Stimulated activated CD4-positive, alpha-beta T cell treated with anti-CD3 and anti-CD28 coated beads, TNF-alpha, amount 100 ng/mL, for 24 hours (primary cell): ENCODE data around the gene ZFY.
"Not testable (repeated sequence)": the region's sequence is repeated elsewhere in the genome, so short reads cannot be mapped to it uniquely, and the experiment has no call there.

Experiments used
- DNase-seq, 3 experiments: peaks; one replicate each; pipeline ENCODE4 v3.0.0-alpha.2; 2020; ENCODE audit warnings: low read depth in 3 of 3

ZFY gene

DNA sequence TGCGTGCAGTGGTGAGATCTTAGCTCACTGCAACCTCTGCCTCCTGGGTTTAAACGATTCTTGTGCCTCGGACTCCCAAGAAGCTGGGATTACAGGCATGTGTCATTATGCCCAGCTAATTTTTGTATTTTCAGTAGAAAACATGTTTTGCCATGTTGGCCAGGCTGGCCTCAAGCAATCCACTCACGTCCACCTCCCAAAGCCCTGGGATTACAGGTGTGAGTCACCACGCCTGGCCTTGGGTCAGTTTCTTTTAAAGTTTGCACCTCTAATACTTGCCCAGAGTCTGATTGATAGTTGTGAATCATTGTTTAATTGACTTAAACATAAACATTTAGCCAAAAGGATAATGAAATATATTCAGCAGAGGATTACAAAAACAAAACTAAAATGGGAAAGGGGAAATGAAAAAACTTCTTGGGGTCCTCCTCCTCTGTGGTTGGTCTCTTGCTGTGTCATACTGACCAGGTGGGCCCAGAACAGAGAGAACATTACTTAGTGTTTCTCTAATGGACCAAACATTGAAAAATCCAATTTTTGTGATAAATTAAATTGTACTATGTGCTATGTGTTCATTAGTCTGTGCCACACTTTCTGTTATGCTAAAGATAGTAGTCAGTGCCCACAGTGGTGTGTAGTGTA lies 38.0 kb downstream of the ZFY start:
- DNase-seq = no peak

DNA sequence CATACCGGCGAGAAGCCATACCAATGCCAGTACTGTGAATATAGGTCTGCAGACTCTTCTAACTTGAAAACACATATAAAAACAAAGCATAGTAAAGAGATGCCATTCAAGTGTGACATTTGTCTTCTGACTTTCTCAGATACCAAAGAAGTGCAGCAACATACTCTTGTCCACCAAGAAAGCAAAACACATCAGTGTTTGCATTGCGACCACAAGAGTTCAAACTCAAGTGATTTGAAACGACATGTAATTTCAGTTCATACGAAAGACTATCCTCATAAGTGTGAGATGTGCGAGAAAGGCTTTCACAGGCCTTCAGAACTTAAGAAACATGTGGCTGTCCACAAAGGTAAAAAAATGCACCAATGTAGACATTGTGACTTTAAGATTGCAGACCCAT lies 44.1 kb downstream of the ZFY start:
- no peak for DNase-seq

DNA sequence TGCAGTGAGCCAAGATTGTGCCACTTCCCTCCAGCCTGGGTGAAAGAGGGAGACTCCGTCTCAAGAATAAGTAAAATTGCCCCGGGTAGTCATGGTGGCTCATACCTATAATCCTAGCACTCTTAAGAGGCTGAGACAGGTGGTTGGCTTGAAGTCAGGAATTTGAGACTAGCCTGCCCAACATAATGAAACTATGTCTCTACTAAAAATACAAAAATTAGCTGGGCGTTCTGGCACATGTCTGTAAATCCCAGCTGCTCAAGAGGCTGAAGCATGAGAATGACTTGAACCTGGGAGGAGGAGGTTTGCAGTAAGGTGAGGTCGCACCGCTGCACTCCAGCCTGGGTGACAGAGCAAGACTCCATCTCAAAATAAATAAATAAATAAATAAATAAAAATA lies 49.3 kb downstream of the ZFY start:
- no peak for DNase-seq

DNA sequence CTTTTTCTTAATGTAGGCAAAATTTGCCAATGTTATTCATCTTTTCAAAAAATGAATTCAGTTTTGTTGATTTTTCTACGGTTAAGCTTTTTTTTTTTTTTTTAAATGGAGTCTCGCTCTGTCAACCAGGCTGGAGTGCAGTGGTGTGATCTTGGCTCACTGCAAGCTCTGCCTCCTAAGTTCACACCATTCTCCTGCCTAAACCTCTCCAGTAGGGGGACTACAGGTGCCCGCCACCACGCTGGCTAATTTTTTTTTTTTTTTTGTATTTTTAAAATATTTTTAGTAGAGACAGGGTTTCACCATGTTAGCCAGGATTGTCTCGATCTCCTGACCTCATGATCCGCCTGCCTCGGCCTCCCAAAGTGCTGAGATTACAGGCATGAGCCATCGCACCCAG lies 52.0 kb downstream of the ZFY start:
- DNase-seq = not testable (repeated sequence)

DNA sequence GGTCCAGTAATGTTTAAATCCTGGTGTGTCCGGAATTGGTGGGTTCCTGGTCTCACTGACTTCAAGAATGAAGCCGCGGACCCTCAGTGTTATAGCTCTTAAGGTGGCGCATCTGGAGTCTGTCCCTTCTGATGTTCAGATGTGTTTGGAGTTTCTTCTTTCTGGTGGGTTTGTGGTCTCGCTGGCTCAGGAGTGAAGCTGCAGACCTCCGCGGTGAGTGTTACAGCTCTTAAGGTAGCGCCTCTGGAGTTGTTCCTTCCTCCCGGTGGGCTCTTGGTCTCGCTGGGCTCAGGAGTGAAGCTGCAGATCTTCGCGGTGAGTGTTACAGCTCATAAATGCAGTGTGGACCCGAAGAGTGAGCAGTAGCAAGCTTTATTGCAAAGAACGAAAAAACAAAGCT lies 62.2 kb downstream of the ZFY start:
- DNase-seq = not testable (repeated sequence)

DNA sequence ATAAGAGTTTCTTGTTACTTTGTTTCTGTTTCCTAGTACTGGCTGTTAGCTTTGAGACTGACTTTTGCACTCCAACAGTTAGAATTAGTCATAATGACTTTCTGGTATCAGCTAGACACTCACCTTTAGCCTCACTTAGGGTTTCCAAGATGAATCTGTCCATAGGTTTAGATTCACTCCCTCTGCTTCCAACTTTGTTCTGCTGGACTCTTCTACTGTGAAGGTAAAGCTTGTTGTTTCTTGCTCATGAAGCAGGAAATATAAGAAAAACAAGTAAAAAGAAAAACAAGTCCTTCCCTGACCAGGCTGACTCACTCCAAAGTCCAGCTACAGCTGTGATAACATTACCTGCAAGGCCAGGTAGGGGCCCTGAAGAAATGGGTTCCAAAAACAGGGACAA lies 67.0 kb downstream of the ZFY start:
- no peak for DNase-seq

DNA sequence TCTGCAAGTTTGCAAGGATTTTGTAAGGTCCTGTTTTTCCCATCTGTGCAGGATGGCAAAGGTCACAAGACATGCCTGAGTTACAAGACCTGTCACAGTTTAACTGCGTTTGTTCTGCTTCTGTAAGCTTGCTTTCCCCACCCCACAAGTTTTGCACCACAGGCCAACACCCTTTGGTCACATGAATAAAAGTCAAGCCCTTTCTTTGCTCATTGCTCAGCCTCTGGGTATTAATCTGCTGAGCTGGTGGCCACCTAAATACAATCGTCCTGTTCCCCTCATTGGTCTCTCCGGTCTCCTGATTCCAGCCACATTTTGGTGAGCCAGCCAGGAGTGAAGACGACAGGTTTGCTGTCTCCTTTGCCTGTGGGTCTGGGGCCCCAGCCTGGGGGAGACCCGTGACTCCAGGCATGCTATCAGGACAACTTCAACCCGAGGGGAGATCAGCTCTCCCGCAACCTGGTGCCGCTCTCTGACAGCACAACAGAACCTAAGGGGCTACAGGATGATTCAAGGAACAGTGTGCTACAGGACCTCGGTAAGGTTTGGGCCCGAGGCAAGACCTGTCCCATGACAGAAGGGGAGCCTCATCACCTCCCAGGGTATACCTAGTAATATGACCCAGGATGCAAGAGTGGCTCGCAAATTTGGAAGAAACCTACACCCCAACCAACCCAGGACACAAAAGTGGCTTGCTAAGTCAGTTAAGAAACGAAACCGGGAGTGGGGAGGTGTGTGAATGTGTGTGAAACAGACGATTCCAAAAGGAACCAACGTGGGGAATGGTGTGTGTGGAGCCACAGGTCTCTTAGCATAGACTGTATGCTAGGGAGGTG lies 67.7 kb downstream of the ZFY start:
- DNase-seq = no peak

DNA sequence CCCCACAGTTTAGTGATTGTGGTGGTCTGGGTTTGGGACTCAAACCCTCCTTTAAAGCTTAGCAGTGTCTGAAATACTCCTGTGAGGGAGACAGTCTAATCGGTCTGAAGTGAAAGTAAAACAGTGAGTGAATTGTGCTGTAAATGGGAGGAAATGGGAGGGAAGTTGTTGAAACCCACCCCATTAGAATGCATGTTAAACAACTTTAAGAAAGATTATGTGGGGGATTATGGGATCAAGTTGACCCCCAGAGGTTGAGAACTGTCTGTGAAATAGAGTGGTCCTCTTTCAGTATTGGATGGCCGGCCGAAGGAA lies 68.3 kb downstream of the ZFY start:
- no peak for DNase-seq

DNA sequence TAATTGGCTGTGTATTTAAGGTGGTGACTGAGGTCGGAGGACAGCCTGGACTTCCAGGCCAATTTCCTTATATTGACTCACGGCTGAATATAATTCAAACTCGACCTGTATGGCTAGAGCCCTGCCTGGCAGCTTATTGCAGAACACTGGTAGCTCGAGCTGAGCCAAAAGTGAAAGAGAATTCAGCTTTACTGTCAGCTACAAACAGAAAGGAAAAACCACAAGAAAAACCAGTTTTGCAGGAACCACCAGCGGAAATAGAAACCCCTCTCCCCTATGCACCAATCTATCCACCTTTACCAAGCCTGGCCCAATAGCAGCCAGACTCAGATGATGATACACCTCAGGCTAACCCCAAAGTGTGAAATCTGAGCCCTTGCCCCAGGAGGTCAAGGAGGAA lies 68.7 kb downstream of the ZFY start:
- peak in 1 of 3 experiments; percentile 2 for DNase-seq

DNA sequence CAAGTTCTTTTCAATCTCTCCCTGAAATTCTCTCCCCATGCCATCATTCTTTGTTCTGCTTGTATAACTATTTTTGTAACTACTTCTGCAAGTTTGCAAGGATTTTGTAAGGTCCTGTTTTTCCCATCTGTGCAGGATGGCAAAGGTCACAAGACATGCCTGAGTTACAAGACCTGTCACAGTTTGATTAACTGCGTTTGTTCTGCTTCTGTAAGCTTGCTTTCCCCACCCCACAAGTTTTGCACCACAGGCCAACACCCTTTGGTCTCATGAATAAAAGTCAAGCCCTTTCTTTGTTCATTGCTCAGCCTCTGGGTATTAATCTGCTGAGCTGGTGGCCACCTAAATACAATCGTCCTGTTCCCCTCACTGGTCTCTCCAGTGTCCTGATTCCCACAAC lies 70.8 kb downstream of the ZFY start:
- DNase-seq = not testable (repeated sequence)

DNA sequence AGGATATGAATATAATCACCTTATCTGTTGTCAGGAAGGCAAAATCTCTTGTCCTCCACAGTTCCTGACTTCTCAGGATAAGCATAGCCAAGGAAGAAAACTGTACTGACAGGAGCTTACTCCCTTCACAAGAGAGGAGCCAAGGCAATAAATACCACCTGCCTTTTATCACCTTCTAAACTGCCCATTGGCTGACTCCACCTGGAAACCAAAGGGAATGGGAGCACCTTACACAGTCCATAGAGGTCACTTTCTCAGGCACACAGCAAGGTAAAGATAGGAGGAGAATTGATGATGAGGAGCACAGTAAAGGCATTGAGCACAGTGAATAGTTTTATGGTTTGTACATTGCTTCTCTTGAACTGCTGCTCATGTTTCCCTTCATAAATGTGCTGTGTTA lies 72.8 kb downstream of the ZFY start:
- DNase-seq = no peak

DNA sequence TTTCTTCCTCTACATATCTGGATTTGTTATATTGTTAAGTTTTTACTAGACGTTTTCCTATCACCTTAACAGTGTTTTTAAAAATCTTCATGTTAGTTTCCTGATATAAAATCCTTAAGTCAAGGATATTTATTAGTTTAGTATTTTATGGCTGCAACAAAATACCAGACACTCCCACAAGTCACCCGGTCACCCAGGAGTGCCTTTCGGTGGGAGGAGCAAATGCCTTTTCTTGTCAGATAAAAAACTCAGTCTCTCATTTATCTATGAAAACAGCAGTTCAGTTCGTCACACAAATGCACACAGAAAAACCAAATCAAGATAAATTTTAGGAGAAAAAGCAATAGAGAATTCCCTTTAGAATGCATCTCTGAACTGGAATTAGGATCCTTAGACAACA lies 77.0 kb downstream of the ZFY start:
- no peak for DNase-seq

DNA sequence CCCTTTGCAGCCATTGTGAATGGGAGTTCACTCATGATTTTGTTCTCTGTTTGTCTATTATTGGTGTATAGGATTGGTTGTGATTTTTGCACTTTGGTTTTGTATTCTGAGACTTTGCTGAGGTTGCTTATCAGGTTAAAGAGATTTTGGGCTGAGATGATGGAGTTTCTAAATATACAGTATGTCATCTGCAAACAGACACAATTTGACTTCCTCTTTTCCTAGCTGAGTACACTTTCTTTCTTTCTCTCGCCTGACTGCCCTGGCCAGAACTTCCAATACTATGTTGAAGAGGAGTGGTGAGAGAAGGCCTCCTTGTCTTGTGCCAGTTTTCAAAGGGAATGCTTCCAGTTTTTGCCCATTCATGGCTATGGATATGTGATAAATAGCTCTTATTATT lies 81.4 kb downstream of the ZFY start:
- DNase-seq = no peak

DNA sequence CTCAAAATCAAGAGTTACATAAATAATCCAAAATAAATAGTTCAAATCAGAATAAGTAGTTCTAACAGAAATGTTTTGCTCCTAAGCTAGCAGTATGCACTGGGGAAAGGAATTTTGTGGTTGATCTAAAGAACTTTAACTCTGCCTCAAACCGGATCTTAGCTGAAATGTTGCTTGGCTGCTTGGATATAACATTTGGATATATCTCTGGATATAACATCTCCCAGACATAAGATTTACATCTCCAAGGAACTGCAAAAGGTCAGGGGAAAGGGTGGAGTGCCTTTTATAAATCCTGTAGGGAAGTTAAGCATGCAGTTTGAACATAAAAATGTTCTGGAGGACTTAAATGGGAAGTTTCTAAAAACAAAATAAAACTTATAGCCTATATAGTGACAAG lies 83.4 kb downstream of the ZFY start:
- DNase-seq = no peak

DNA sequence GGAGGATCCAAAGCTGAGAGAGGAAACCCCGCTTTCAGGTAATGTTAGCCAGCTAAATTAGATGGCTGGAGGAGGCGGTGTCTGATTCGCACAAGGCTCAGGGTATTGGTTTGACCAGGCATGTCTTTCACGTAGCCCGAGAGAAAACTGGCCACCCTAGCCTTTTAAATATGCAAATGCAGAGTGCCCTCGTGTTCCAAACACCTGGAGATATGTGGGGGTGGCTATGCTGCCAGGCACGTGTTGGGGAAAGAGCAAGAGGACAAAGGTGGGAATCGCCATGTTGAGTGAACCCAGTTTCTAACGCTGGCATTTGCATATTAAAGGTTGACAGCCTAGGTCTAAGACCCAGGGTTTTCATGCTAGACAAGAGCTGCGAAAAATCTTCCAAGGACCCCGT lies 84.4 kb downstream of the ZFY start:
- DNase-seq = no peak

DNA sequence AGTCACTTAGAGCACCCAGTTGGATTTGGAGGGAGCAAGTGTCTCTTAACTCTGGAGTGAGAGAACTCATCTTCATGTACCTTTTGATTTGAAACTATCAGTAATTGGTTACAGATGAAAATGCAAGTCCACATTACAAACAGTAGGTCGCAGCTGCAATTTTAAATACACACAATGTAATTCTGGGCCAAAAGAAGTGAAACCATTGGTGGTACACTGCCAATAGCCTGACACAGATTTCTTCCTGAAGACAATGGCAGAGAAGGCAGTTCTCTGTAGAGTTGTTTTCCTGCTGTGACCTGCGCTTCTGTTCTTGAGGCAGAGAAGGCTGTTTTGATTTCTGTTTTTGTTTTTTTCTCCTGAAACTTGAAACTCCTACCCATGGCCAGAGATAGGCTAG lies 86.0 kb downstream of the ZFY start:
- no peak for DNase-seq

DNA sequence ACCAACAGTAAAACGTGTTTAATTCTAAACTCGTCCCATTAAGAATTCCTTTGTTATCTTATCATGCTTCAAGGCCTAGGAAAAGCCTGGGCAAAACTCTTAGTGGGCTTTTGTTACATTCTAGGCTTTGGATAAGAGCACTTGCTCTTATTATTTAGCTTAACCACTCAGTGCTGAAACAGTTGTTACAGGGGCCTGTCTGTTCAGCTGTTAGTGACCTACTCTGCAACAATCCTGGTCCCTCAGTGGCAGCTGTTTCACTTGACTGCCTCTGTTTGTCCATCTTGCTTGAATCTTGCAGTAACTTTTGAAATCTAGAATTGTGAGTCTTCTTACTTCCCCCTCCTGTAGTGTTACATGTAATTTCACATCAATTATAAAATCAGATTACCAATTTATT lies 88.4 kb downstream of the ZFY start:
- no peak for DNase-seq

DNA sequence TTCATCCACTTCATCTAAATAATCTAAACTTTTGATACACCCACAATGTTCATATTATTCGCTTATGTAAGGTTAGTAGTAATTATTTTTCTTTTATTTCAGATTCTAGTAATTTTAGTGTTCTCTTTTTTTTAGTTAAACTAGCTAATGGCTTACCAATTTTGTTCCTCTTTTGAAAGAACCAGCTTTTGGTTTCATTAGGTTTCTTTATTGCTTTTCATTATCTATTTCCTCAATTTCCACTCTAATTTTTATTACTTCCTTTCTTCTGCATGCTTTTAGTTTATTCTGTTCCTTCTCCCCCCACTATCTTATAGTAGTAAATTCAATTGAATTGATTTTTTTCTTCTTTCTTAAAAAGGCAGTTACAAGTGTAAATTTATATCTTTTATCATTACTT lies 90.2 kb downstream of the ZFY start:
- no peak for DNase-seq
